ENCODE results near the gene FAM50A.

The FAM50A gene

GRCh38 chrX:154466907-154467306, 23.0 kb downstream of the FAM50A start:
- DNase-seq: no peak

- no peak for DNase-seq
Measured at GRCh38 chrX:154467556-154467955, 23.6 kb downstream of the FAM50A start.

- DNase-seq: no peak
Measured at GRCh38 chrX:154468217-154468616, 24.3 kb downstream of the FAM50A start.

- DNase-seq: no peak
Measured at GRCh38 chrX:154469114-154469513, 25.2 kb downstream of the FAM50A start.

- no peak for DNase-seq
Measured at GRCh38 chrX:154469880-154470279, 25.9 kb downstream of the FAM50A start.

- no peak for DNase-seq
Measured at GRCh38 chrX:154470434-154470833, 26.5 kb downstream of the FAM50A start.

GRCh38 chrX:154470914-154471568, 27.1 kb downstream of the FAM50A start:
- no peak for DNase-seq

- DNase-seq: no peak
Measured at GRCh38 chrX:154471839-154472684, 28.1 kb downstream of the FAM50A start.

- DNase-seq: no peak
Measured at GRCh38 chrX:154472685-154473632, 29.0 kb downstream of the FAM50A start.

- DNase-seq: no peak
Measured at GRCh38 chrX:154473683-154474082, 29.7 kb downstream of the FAM50A start.

GRCh38 chrX:154476821-154477220, 32.9 kb downstream of the FAM50A start:
- no peak for DNase-seq

GRCh38 chrX:154477891-154478477, 34.0 kb downstream of the FAM50A start:
- DNase-seq: no peak

GRCh38 chrX:154478728-154479622, 35.0 kb downstream of the FAM50A start, which contains the start of gene LAGE3:
Gene LAGE3 (minus strand): TSS chrX:154479281. CDS start chrX:154478915, 366 bp downstream.
- peak; percentile 35 for DNase-seq

GRCh38 chrX:154481195-154481594, 37.3 kb downstream of the FAM50A start:
- DNase-seq: no peak

- DNase-seq: no peak
Measured at GRCh38 chrX:154481911-154482601, 38.1 kb downstream of the FAM50A start.

- no peak for DNase-seq
Measured at GRCh38 chrX:154482786-154483185, 38.8 kb downstream of the FAM50A start.

- no peak for DNase-seq
Measured at GRCh38 chrX:154483325-154483724, 39.4 kb downstream of the FAM50A start.

GRCh38 chrX:154484255-154485149, 40.6 kb downstream of the FAM50A start:
- DNase-seq: no peak

- no peak for DNase-seq
Measured at GRCh38 chrX:154485150-154486051, 41.5 kb downstream of the FAM50A start.

Measured in kidney glomerular epithelial cell (primary cell).